ENCODE data around the gene TSKS. TPM values are rescaled to one million over a fixed set of nuclear protein-coding genes. Genes with fewer than 3 reads are reported as not detected.

The TSKS gene
- total and polyA plus RNA-seq, 10 of the 15 experiments (the other 5 are each of a cell fraction or from before 2014, with no cell fraction given): not detected

DNA sequence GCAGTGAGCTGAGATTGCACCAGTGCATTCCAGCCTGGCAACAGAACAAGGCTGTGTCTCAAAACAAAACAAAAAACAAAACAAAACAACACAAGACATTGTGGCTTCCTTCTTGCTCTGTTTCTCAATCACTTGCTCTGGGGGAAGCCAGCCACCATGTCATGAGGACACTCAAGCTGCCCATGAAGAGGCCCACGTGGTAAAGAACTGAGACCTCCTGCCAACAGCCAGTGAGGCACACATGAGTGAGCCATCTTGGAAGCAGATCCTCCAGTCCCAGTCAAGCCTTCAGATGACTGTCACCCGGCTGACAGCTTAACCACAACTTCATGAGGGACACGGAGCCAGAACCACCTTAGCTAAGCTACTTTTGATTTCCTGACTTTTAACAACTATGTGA, 47.0 kb downstream of the TSKS start (continued):
- TF ChIP-seq FOXM1 (IDR thresholded peaks at IDR 0.05; ENCODE audit: low read depth, low read length) (no peak), ETV6 (conservative IDR thresholded peaks at IDR 0.05 in 1 of 2, IDR thresholded peaks at IDR 0.05 in 1 of 2; ENCODE audit: borderline replicate concordance in 1 of 2, low read depth in 1 of 2) (no peak)
- TF ChIP-seq, protein P1, sequence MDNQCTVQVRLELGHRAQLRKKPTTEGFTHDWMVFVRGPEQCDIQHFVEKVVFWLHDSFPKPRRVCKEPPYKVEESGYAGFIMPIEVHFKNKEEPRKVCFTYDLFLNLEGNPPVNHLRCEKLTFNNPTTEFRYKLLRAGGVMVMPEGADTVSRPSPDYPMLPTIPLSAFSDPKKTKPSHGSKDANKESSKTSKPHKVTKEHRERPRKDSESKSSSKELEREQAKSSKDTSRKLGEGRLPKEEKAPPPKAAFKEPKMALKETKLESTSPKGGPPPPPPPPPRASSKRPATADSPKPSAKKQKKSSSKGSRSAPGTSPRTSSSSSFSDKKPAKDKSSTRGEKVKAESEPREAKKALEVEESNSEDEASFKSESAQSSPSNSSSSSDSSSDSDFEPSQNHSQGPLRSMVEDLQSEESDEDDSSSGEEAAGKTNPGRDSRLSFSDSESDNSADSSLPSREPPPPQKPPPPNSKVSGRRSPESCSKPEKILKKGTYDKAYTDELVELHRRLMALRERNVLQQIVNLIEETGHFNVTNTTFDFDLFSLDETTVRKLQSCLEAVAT (IDR thresholded peaks at IDR 0.05): no peak

DNA sequence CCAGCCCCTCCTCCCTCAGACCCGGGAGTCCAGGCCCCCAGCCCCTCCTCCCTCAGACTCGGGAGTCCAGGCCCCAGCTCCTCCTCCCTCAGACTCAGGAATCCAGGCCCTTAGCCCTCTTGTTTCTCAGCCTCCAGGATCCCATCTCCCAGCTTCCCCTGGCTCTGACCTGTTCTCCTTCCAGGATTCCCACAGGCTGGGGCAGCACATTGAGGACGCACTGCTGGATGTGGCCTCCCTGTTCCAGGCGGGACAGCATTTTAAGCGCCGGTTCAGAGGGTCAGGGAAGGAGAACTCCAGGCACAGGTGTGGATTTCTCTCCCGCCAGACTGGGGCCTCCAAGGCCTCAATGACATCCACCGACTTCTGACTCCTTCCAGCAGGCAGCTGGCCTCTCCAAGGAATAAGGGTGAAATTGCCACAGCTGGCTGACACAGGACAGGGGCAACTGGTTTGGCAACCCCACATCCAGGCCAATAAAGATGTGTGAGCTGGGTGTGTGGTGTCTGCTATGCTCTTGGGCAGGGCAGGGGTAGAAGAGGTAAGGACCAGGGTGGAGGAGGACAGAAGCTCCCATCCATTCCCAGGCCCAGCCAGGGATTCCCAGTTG, 49.8 kb downstream of the TSKS start:
- Histone ChIP-seq H3K4me3 (no peak overlapping the region), H3K79me2 (ENCODE audit: control insufficient read depth, insufficient read depth, low read length) (no peaks in the 10 kb centered on the region), H3K4me2 (ENCODE audit: control insufficient read depth, insufficient read depth) (no peak overlapping the region), H2AFZ (ENCODE audit: control insufficient read depth, low read depth, low read length) (no peak overlapping the region), H3K9ac (ENCODE audit: control insufficient read depth, insufficient read depth, low read length) (no peak overlapping the region), H4K20me1 (ENCODE audit: control insufficient read depth, insufficient read depth) (no peaks in the 10 kb centered on the region), H3K9me3 (replicated peaks; ENCODE audit: control insufficient read depth, insufficient read depth, low read length) (no peaks in the 10 kb centered on the region), H3K36me3 (ENCODE audit: control insufficient read depth in 2 of 2, insufficient read depth in 2 of 2, low read length in 1 of 2) (no peaks in the 10 kb centered on the region), H3K27me3 (replicated peaks in 1 of 2; ENCODE audit: control insufficient read depth in 2 of 2, insufficient read depth in 2 of 2, low read length in 1 of 2) (no peaks in the 10 kb centered on the region), H3K4me1 (ENCODE audit: control insufficient read depth, insufficient read depth, low read length) (no peaks in the 10 kb centered on the region), H3K27ac (ENCODE audit: control insufficient read depth, insufficient read depth) (no peak overlapping the region)
- ChIA-PET SMC1A (ENCODE audit: uncharacterized antibody, unreplicated experiment) (no interaction called here), POLR2A (interaction anchor here (0.5 kb wide), 1 partner anchor 97 kb away, joined by 3 read pairs; no protein-coding TSS in a partner anchor), CTCF (no interaction called here), RAD21 (ENCODE audit: unreplicated experiment) (no interaction called here)
- FAIRE-seq: no peak
- no TSS peak for BruUV-seq (replicated peaks)
- TF ChIP-seq MYB (IDR thresholded peaks at IDR 0.05; ENCODE audit: borderline replicate concordance, low read depth, low read length): no peak
- no peak for TF ChIP-seq MYC (IDR thresholded peaks at IDR 0.05; ENCODE audit: insufficient read depth, insufficient read length, insufficient replicate concordance, low read length, severe bottlenecking)
- no peak for TF ChIP-seq STAT1 (conservative IDR thresholded peaks at IDR 0.05)
- no peak for TF ChIP-seq NFYB (IDR thresholded peaks at IDR 0.05; ENCODE audit: insufficient read depth, low read depth, low read length)
- no peak for TF ChIP-seq MTA2 (IDR thresholded peaks at IDR 0.05; ENCODE audit: low read depth)
- TF ChIP-seq, protein P2, sequence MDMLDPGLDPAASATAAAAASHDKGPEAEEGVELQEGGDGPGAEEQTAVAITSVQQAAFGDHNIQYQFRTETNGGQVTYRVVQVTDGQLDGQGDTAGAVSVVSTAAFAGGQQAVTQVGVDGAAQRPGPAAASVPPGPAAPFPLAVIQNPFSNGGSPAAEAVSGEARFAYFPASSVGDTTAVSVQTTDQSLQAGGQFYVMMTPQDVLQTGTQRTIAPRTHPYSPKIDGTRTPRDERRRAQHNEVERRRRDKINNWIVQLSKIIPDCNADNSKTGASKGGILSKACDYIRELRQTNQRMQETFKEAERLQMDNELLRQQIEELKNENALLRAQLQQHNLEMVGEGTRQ (IDR thresholded peaks at IDR 0.05; ENCODE audit: borderline replicate concordance, low read depth, low read length): no peak
- TF ChIP-seq, protein P3, sequence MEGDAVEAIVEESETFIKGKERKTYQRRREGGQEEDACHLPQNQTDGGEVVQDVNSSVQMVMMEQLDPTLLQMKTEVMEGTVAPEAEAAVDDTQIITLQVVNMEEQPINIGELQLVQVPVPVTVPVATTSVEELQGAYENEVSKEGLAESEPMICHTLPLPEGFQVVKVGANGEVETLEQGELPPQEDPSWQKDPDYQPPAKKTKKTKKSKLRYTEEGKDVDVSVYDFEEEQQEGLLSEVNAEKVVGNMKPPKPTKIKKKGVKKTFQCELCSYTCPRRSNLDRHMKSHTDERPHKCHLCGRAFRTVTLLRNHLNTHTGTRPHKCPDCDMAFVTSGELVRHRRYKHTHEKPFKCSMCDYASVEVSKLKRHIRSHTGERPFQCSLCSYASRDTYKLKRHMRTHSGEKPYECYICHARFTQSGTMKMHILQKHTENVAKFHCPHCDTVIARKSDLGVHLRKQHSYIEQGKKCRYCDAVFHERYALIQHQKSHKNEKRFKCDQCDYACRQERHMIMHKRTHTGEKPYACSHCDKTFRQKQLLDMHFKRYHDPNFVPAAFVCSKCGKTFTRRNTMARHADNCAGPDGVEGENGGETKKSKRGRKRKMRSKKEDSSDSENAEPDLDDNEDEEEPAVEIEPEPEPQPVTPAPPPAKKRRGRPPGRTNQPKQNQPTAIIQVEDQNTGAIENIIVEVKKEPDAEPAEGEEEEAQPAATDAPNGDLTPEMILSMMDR (IDR thresholded peaks at IDR 0.05 in 2 of 3, conservative IDR thresholded peaks at IDR 0.05 in 1 of 3; ENCODE audit: control insufficient read depth in 2 of 3, extremely low read depth in 1 of 3, insufficient read depth in 1 of 3, low read depth in 3 of 3, low read length in 3 of 3): no peak
- no peak for TF ChIP-seq HDGF (IDR thresholded peaks at IDR 0.05)
- TF ChIP-seq RELA (IDR thresholded peaks at IDR 0.05; ENCODE audit: borderline replicate concordance, partially characterized antibody): no peak
- TF ChIP-seq ZNF622 (IDR thresholded peaks at IDR 0.05): no peak
- TF ChIP-seq EGR1 (IDR thresholded peaks at IDR 0.05; ENCODE audit: borderline replicate concordance in 1 of 2, low read depth in 2 of 2, low read length in 2 of 2): no peak
- no peak for TF ChIP-seq HDAC2 (IDR thresholded peaks at IDR 0.05)
- TF ChIP-seq, protein P4, sequence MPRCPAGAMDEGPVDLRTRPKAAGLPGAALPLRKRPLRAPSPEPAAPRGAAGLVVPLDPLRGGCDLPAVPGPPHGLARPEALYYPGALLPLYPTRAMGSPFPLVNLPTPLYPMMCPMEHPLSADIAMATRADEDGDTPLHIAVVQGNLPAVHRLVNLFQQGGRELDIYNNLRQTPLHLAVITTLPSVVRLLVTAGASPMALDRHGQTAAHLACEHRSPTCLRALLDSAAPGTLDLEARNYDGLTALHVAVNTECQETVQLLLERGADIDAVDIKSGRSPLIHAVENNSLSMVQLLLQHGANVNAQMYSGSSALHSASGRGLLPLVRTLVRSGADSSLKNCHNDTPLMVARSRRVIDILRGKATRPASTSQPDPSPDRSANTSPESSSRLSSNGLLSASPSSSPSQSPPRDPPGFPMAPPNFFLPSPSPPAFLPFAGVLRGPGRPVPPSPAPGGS (IDR thresholded peaks at IDR 0.05; ENCODE audit: borderline replicate concordance, insufficient read depth, low read depth, low read length, poor library complexity, severe bottlenecking): no peak
- DNase-seq (ENCODE audit: low read depth, low spot score): no peak
- no peak for ATAC-seq
- in situ Hi-C loops (cut with MboI) (no loop called here), intact Hi-C loops (cut with micrococcal nuclease; ENCODE audit: unreplicated experiment) (no loop called here)
- 35% methylated on average over 7 of the region's 8 CpGs for WGBS (ENCODE audit: insufficient coverage, insufficient replicate concordance, low lambda C conversion rate, missing lambda C conversion rate)
